Breast epithelium (tissue), 3 donors: Measurements from ENCODE around the gene F2RL3.

Experiments
- POLR2A ChIP-seq: fragments of 450-650 bp; IDR thresholded peaks from one replicate; pipeline ENCODE4 v1.6.1; 2016; ENCODE audit warnings: antibody characterized with exemption, mild to moderate bottlenecking, moderate library complexity
- TF ChIP-seq, protein P1 (sequence below), 3 donors: fragments of 450-650 bp; IDR thresholded peaks; one replicate each; pipeline ENCODE4 v1.5.1; 2016 to 2017; ENCODE audit warnings: antibody characterized with exemption in 3 of 3, mild to moderate bottlenecking in 3 of 3, moderate library complexity in 3 of 3

DNA sequence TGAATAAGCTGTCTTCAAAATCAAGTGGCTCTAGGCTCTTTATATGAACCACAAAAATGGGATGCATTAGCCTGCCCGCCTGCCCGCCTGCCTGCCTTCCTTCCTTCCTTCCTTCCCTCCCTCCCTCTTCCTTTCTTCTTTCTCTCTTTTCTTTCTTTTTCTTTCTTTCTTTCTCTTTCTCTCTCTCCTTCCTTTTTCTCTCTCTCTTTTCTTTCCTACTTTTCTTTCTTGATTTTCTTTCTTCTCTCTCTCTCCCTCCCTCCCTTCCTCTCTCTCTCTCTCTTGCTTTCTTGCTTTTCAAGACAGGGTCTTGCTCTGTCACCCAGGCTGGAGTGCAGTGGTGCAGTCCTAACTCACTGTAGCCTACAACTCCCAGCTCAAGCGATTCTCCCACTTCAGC, 26.9 kb downstream of the F2RL3 start:
- no peak for TF ChIP-seq POLR2A
- TF ChIP-seq, protein P1, sequence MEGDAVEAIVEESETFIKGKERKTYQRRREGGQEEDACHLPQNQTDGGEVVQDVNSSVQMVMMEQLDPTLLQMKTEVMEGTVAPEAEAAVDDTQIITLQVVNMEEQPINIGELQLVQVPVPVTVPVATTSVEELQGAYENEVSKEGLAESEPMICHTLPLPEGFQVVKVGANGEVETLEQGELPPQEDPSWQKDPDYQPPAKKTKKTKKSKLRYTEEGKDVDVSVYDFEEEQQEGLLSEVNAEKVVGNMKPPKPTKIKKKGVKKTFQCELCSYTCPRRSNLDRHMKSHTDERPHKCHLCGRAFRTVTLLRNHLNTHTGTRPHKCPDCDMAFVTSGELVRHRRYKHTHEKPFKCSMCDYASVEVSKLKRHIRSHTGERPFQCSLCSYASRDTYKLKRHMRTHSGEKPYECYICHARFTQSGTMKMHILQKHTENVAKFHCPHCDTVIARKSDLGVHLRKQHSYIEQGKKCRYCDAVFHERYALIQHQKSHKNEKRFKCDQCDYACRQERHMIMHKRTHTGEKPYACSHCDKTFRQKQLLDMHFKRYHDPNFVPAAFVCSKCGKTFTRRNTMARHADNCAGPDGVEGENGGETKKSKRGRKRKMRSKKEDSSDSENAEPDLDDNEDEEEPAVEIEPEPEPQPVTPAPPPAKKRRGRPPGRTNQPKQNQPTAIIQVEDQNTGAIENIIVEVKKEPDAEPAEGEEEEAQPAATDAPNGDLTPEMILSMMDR (IDR thresholded peaks at IDR 0.05), result no peak
